KMS-11 (cell line): ENCODE data around the gene ARRB2.

Experiments used
- H2AFZ ChIP-seq: fragments of 200-600 bp; sonication (generic); 2 replicates; pipeline ENCODE4 v1.6.1; 2016; ENCODE audit warnings: antibody characterized with exemption, mixed run types, low read depth
- H3K27ac ChIP-seq: fragments of 200-600 bp; sonication (generic); 2 replicates; pipeline ENCODE4 v1.6.1; 2016; ENCODE audit warnings: mild to moderate bottlenecking, mixed run types
- H3K27me3 ChIP-seq: fragments of 200-600 bp; sonication (generic); 2 replicates; pipeline ENCODE4 v1.6.1; 2017; ENCODE audit warnings: mild to moderate bottlenecking, low read depth, mixed run types, moderate library complexity; ENCODE audit not compliant: insufficient read depth
- H3K36me3 ChIP-seq: fragments of 200-600 bp; sonication (generic); 2 replicates; pipeline ENCODE4 v1.6.1; 2017; ENCODE audit warnings: mild to moderate bottlenecking, mixed run types; ENCODE audit not compliant: insufficient read depth
- H3K4me1 ChIP-seq: fragments of 200-600 bp; sonication (generic); 2 replicates; pipeline ENCODE4 v1.6.1; 2016; ENCODE audit warnings: mild to moderate bottlenecking, low read depth, mixed run types; ENCODE audit not compliant: poor library complexity, severe bottlenecking
- H3K4me2 ChIP-seq: fragments of 200-600 bp; sonication (generic); 2 replicates; pipeline ENCODE4 v1.7.0; 2016; ENCODE audit warnings: mild to moderate bottlenecking, mixed run types
- H3K4me3 ChIP-seq: fragments of 200-600 bp; sonication (generic); IDR thresholded peaks from 2 replicates; pipeline ENCODE4 v1.6.1; 2017; ENCODE audit warnings: low read depth, low read length, mixed read lengths; ENCODE audit not compliant: insufficient read depth
- H3K79me2 ChIP-seq: fragments of 200-600 bp; sonication (generic); 2 replicates; pipeline ENCODE4 v1.6.1; 2016; ENCODE audit warnings: low read depth, mixed run types; ENCODE audit not compliant: insufficient read depth
- H3K9ac ChIP-seq: fragments of 200-600 bp; sonication (generic); 2 replicates; pipeline ENCODE4 v1.6.1; 2016; ENCODE audit warnings: mild to moderate bottlenecking, mixed run types
- H4K20me1 ChIP-seq: fragments of 200-600 bp; sonication (generic); 2 replicates; pipeline ENCODE4 v1.6.1; 2016; ENCODE audit warnings: mild to moderate bottlenecking, mixed run types; ENCODE audit not compliant: insufficient read depth
- TF ChIP-seq, protein P1 (sequence below): fragments of 200-600 bp; sonication (generic); conservative IDR thresholded peaks from 2 replicates; pipeline ENCODE4 v1.6.1; 2017; ENCODE audit warnings: low read depth, mild to moderate bottlenecking, antibody characterized with exemption, low read length, moderate library complexity, mixed read lengths

Gene ARRB2

DNA sequence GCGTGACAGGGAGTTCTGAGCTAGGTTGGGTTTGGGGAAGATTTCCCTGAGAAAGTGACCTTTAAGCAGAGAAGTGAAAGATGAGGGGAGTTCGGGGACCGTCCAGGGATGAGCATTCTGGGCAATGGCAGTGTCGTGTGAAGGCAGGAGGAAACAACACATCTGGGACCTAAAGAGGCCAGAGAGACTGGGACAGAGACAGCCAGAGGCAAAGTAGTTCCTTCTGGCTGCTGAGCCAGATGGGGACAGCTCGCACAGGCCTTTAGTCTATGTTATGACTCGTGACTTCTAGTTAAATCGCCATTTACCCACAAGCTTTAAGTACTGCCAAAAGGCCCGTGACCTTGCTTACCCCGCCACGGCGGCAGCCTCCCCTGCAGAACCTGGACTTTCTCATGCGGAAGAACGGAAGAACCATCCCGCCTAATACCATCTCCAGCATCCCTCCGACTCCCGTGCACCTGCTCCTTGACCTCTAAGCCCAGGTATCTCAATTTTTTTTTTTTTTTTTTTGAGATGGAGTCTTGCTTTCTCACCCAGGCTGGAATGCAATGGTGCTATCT is 12.3 kb downstream of the ARRB2 start:
- TF ChIP-seq, protein P1, sequence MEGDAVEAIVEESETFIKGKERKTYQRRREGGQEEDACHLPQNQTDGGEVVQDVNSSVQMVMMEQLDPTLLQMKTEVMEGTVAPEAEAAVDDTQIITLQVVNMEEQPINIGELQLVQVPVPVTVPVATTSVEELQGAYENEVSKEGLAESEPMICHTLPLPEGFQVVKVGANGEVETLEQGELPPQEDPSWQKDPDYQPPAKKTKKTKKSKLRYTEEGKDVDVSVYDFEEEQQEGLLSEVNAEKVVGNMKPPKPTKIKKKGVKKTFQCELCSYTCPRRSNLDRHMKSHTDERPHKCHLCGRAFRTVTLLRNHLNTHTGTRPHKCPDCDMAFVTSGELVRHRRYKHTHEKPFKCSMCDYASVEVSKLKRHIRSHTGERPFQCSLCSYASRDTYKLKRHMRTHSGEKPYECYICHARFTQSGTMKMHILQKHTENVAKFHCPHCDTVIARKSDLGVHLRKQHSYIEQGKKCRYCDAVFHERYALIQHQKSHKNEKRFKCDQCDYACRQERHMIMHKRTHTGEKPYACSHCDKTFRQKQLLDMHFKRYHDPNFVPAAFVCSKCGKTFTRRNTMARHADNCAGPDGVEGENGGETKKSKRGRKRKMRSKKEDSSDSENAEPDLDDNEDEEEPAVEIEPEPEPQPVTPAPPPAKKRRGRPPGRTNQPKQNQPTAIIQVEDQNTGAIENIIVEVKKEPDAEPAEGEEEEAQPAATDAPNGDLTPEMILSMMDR: no peak
- H3K36me3 ChIP-seq: no peaks in the 10 kb centered on the region
- no peak overlapping the region for H3K9ac ChIP-seq
- no peak overlapping the region for H2AFZ ChIP-seq
- no peaks in the 10 kb centered on the region for H3K79me2 ChIP-seq
- no peaks in the 10 kb centered on the region for H3K4me1 ChIP-seq
- no peak overlapping the region for H3K4me3 ChIP-seq
- no peaks in the 10 kb centered on the region for H4K20me1 ChIP-seq
- H3K27me3 ChIP-seq: no peaks in the 10 kb centered on the region
- H3K4me2 ChIP-seq: no peak overlapping the region
- H3K27ac ChIP-seq: no peak overlapping the region

DNA sequence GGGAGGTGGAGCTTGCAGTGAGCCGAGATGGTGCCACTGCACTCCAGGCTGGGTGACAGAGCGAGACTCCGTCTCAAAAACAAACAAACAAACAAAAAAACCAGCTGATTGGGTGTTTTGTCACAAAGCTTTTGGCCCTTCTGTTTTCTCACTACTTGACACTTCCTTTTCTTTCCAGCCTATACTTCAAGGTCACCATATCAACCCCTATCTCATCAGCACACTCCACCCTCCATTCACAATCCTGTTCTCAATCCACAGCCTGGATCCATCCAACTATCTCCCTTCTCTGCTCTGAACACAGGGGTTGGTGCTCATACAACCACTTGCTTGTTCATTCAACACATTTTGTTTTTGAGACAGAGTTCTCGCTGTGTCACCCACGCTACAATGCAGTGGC is 14.2 kb downstream of the ARRB2 start:
- H2AFZ ChIP-seq: no peak overlapping the region
- no peak overlapping the region for H3K4me3 ChIP-seq
- H3K36me3 ChIP-seq: no peaks in the 10 kb centered on the region
- H3K79me2 ChIP-seq: no peaks in the 10 kb centered on the region
- no peaks in the 10 kb centered on the region for H4K20me1 ChIP-seq
- H3K4me2 ChIP-seq: no peak overlapping the region
- no peaks in the 10 kb centered on the region for H3K27me3 ChIP-seq
- no peak overlapping the region for H3K9ac ChIP-seq
- H3K27ac ChIP-seq: no peak overlapping the region
- TF ChIP-seq, protein P1: no peak
- no peaks in the 10 kb centered on the region for H3K4me1 ChIP-seq

DNA sequence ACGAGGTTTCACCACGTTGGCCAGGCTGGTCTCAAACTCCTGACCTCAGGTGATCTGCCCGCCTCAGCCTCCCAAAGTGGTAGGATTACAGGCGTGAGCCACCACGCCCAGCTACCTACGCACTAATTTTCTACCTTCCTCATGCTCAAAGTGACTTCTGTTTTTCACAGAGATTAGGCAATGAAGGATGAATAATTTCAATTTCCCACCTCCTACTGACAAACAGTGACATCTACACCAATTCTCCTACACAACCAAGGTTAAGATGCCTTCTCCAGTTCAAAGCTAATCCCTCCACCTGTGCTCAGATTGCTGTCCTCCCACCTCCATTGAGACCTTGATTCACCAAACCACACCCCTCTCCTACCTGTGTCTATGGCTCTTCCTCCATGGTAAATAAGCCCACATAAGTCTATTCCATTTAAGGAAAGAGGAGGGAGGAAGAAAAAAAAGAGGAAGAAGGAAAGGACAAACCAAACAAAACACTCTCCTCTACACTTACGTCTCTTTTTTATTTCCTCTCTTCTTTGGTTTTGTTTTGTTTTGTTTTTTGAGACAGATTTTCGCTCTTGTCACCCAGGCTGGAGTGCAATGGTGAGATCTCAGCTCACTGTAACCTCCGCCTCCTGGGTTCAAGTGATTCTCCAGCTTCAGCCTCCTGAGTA is 15.3 kb downstream of the ARRB2 start:
- H3K27ac ChIP-seq: no peak overlapping the region

DNA sequence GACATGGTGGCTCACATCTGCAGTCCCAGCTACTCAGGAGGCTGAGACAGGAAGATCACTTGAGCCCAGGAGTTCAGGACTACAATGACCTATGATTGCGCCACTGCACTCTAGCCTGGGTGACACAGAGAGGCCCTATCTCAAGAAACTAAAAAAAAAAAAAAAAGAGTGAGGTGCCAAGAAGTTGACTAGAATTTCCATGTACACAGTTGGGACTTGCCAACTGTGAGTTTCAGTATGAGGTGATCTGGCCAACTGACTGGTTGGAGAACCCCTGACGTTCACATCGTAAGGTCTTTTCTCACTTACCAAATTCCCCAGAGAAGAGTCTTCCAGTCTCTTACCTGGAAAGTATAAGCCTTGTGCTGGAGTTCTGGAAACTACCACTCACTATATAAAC is 17.7 kb downstream of the ARRB2 start:
- Histone ChIP-seq H3K4me2 (no peak overlapping the region), H4K20me1 (no peaks in the 10 kb centered on the region), H3K9ac (no peak overlapping the region), H2AFZ (no peak overlapping the region), H3K4me1 (no peaks in the 10 kb centered on the region), H3K27me3 (no peaks in the 10 kb centered on the region), H3K4me3 (no peak overlapping the region), H3K79me2 (no peaks in the 10 kb centered on the region), H3K27ac (no peak overlapping the region), H3K36me3 (no peaks in the 10 kb centered on the region)
- TF ChIP-seq, protein P1: no peak

More for the DNA sequence above, 15.3 kb downstream of the ARRB2 start:
- Histone ChIP-seq H3K4me1 (no peaks in the 10 kb centered on the region), H2AFZ (no peak overlapping the region), H3K27me3 (no peaks in the 10 kb centered on the region), H3K9ac (no peak overlapping the region), H3K4me3 (no peak overlapping the region), H4K20me1 (no peaks in the 10 kb centered on the region), H3K79me2 (no peaks in the 10 kb centered on the region), H3K36me3 (no peaks in the 10 kb centered on the region), H3K4me2 (no peak overlapping the region)
- TF ChIP-seq, protein P1: no peak
